HG03025 (cell line): Measurements from ENCODE around the gene GPR108.

ENCODE experiments used
- ATAC-seq: cut with Tn5 transposase; IDR thresholded peaks from one replicate; pipeline ENCODE4 v1.9.1; 2021; ENCODE audit warnings: mild to moderate bottlenecking, moderate library complexity; ENCODE audit not compliant: unreplicated experiment, low FRiP score

Gene GPR108

GRCh38 chr19:6685482-6685881, 51.9 kb downstream of the GPR108 start:
- no peak for ATAC-seq

- no peak for ATAC-seq
These were observed 53.4 kb downstream of the GPR108 start for GRCh38 chr19:6683971-6684370.

GRCh38 chr19:6682607-6683128, 54.7 kb downstream of the GPR108 start:
- ATAC-seq, result no peak

GRCh38 chr19:6680141-6680540, 57.2 kb downstream of the GPR108 start:
- no peak for ATAC-seq
